ENCODE results near the gene TRMT11.

The TRMT11 gene

DNA sequence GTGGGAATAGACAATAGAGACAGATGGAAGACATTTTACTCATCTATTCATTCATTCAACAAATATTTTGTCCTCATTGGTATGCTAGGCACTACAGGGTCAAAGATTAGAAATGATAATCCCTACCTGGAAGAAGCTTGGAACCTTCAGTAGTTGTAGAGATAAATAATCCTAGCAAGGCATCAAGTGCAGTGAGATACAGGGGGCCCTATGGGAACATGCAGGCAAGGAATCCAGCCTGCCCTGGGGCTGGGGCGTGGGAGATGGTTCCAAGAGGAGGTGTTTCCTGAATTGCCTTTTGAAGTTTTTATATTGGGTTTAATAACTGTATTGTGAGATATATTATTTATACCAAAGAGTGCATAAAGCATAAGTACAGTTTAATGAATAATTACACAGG is 64.5 kb downstream of the TRMT11 start:
- Histone ChIP-seq H3K9me3 (no peaks in the 10 kb centered on the region), H3K4me3 (ENCODE audit: low read depth in 1 of 2, low read length in 1 of 2) (no peak overlapping the region), H3K27ac (no peak overlapping the region), H3K4me1 (ENCODE audit: control insufficient read depth in 1 of 2, insufficient read depth in 1 of 2, low read depth in 1 of 2, low read length in 1 of 2) (no peaks in the 10 kb centered on the region), H3K27me3 (no peaks in the 10 kb centered on the region), H3K36me3 (no peaks in the 10 kb centered on the region)
- TF ChIP-seq, protein P1, sequence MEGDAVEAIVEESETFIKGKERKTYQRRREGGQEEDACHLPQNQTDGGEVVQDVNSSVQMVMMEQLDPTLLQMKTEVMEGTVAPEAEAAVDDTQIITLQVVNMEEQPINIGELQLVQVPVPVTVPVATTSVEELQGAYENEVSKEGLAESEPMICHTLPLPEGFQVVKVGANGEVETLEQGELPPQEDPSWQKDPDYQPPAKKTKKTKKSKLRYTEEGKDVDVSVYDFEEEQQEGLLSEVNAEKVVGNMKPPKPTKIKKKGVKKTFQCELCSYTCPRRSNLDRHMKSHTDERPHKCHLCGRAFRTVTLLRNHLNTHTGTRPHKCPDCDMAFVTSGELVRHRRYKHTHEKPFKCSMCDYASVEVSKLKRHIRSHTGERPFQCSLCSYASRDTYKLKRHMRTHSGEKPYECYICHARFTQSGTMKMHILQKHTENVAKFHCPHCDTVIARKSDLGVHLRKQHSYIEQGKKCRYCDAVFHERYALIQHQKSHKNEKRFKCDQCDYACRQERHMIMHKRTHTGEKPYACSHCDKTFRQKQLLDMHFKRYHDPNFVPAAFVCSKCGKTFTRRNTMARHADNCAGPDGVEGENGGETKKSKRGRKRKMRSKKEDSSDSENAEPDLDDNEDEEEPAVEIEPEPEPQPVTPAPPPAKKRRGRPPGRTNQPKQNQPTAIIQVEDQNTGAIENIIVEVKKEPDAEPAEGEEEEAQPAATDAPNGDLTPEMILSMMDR (IDR thresholded peaks at IDR 0.05) = no peak

DNA sequence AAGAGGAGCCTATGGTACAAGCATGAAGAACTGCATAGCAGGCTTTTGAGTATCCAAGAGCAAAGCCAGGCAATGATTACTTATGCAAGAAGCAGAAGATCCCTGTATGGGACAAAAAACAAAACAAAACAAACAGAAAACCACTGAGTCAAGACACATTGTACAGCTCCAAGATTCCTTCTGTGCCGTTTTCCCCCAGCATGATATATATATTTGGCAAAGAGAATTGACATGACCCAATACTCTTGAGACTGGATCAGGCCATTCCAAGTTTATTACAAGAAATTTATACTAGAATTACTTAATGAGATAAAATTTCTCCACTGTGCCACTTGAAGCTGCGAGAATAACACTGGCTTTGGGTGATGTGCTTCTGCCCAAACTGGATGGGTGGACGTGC is 65.5 kb downstream of the TRMT11 start:
- TF ChIP-seq, protein P1 (IDR thresholded peaks at IDR 0.05) = no peak
- Histone ChIP-seq H3K4me1 (ENCODE audit: control insufficient read depth in 1 of 2, insufficient read depth in 1 of 2, low read depth in 1 of 2, low read length in 1 of 2) (no peaks in the 10 kb centered on the region), H3K36me3 (no peaks in the 10 kb centered on the region), H3K4me3 (ENCODE audit: low read depth in 1 of 2, low read length in 1 of 2) (no peak overlapping the region), H3K27ac (no peak overlapping the region), H3K9me3 (no peaks in the 10 kb centered on the region), H3K27me3 (no peaks in the 10 kb centered on the region)

DNA sequence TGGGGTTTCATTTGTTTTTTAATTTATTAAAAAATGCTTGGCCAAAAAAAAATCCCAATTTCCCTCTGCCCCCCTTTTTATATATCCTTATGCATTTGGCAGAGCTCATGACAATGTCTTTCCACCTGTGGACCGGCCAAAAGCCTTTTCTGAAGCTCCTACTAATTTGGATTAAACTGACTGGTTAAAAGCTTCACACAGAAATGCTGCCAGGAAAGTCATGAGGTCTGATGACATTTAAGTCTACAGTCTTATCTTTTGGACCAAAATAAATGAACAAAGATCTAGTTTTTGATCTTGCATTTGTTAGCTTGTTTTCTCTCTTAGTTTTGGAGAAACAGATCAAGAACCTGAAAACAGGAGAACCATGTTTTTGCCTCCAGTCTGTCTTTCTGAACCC is 66.1 kb downstream of the TRMT11 start:
- Histone ChIP-seq H3K27ac (no peak overlapping the region), H3K4me3 (ENCODE audit: low read depth in 1 of 2, low read length in 1 of 2) (no peak overlapping the region), H3K4me1 (ENCODE audit: control insufficient read depth in 1 of 2, insufficient read depth in 1 of 2, low read depth in 1 of 2, low read length in 1 of 2) (no peaks in the 10 kb centered on the region), H3K36me3 (no peaks in the 10 kb centered on the region), H3K27me3 (no peaks in the 10 kb centered on the region), H3K9me3 (no peaks in the 10 kb centered on the region)
- TF ChIP-seq, protein P1 (IDR thresholded peaks at IDR 0.05) = no peak

DNA sequence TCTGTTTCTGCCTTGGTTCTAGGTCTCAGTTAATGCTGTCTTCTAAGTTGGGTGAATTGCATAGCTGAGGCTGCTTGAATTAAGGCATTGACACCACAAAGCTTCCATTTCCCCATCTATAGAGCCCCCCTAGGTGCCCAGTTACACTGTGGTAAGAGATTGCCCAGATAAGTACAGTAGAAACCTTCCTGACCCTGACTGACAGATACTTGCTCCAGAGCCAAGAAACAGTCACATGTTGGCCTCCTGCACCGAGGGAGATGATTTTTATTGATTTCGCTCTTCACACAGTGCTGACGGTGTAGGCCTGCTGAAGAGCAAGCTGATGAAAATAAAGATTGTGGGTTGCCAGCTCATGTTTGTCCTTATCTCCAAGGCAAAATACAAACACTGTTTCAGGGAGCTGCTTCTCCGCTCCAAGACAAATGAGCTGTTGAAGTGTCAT is 67.9 kb downstream of the TRMT11 start:
- Histone ChIP-seq H3K27me3 (no peaks in the 10 kb centered on the region), H3K27ac (no peak overlapping the region), H3K4me3 (ENCODE audit: low read depth in 1 of 2, low read length in 1 of 2) (no peak overlapping the region), H3K4me1 (ENCODE audit: control insufficient read depth in 1 of 2, insufficient read depth in 1 of 2, low read depth in 1 of 2, low read length in 1 of 2) (no peaks in the 10 kb centered on the region), H3K9me3 (no peaks in the 10 kb centered on the region), H3K36me3 (no peaks in the 10 kb centered on the region)
- TF ChIP-seq, protein P1 (IDR thresholded peaks at IDR 0.05) = no peak

DNA sequence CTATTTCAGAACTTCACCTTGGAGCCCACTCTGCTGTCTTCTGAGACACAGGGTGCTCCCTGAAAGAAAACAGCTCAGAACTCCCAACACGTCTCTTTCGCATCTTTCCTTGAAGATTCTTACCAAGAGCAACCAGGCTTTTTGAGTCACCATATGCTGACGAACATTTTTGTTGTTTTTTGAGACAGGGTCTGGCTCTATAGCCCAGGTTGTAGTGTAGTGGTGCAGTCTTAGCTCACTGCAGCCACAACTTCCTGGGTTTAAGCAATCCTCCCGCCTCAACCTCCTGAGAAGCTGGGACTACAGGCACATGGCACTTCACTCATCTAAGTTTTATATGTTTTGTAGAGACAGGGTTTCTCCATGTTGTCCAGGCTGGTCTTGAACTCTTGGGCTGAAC is 68.5 kb downstream of the TRMT11 start:
- Histone ChIP-seq H3K27ac (no peak overlapping the region), H3K9me3 (no peaks in the 10 kb centered on the region), H3K4me3 (ENCODE audit: low read depth in 1 of 2, low read length in 1 of 2) (no peak overlapping the region), H3K36me3 (no peaks in the 10 kb centered on the region), H3K27me3 (no peaks in the 10 kb centered on the region), H3K4me1 (ENCODE audit: control insufficient read depth in 1 of 2, insufficient read depth in 1 of 2, low read depth in 1 of 2, low read length in 1 of 2) (no peaks in the 10 kb centered on the region)
- TF ChIP-seq, protein P1 (IDR thresholded peaks at IDR 0.05) = no peak

DNA sequence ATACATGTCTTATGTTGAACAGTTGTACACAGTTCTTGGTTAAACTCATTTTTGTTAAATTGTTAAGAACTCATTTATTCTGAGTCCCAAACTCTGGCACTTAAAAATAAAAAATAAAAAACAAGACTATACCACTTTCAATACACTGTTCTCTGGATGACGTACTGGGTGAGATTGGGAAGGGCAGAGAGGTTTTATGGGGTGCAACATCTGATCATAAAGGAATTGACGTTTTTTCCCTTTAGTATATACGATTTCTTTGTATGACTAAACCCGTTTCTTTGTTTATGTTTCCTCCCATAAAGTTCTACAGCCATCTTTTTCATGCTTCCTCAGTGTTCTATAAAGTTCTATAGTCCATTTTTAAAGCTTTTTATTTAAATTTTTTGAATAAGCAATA is 69.1 kb downstream of the TRMT11 start:
- TF ChIP-seq, protein P1 (IDR thresholded peaks at IDR 0.05) = no peak

More for the DNA sequence above, 69.1 kb downstream of the TRMT11 start:
- Histone ChIP-seq H3K4me3 (ENCODE audit: low read depth in 1 of 2, low read length in 1 of 2) (no peak overlapping the region), H3K36me3 (no peaks in the 10 kb centered on the region), H3K27ac (no peak overlapping the region), H3K27me3 (no peaks in the 10 kb centered on the region), H3K4me1 (ENCODE audit: control insufficient read depth in 1 of 2, insufficient read depth in 1 of 2, low read depth in 1 of 2, low read length in 1 of 2) (no peaks in the 10 kb centered on the region), H3K9me3 (no peaks in the 10 kb centered on the region)

Data from neutrophil (primary cell).